ENCODE results near the gene PIGC. TPM values are rescaled to one million over a fixed set of nuclear protein-coding genes. Genes with fewer than 3 reads are reported as not detected.

PIGC gene
- total and polyA plus RNA-seq, 12 donors = 19.7 to 33.6 (median 25.2) TPM

DNA sequence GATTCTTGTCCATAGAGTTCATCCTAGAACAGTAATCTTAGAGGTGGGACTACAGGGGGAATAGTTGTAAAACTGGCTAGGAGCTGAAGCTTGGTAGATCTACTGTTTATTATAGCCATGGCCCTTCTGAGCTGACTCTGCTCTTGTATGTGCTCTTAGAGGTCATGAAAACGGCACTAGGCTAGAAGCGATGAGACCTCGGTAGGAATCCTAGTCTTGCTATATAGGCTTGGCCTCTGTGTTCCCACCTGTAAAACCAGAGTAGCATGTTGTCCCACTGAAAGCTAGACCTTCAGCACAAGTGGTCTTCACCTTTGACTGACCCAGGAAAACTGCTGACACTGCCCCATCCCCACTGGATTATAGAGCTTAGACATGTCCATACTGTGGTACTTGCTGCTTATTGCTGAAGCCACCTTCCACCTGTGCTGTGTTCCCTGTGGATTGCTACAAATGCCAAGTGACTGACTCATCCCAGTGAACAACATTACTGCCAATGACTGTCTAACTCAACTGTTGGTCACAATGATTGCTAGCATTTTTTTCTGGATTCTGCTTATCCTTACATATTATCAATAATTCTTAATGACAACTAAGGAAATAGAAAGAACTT is 23.0 kb upstream of the PIGC start:
- 91 to 100% (median 96%) methylated on average over 2 to 3 of the region's 3 CpGs for WGBS, 4 donors
- Histone ChIP-seq H3K4me1 (replicated peaks in 1 of 2) (no peaks in the 10 kb centered on the region), H3K9me3 (replicated peaks in 1 of 3) (no peaks in the 10 kb centered on the region), H3K36me3 (replicated peaks in 1 of 2) (no peaks in the 10 kb centered on the region), H3K27me3 (no peaks in the 10 kb centered on the region), H3K27ac (no peak overlapping the region), H3K4me3 (no peak overlapping the region)
- DNase-seq = no peak
- intact Hi-C loops (cut with DNase I) = no loop called here
- TF ChIP-seq POLR2A (IDR thresholded peaks at IDR 0.05) = no peak
- TF ChIP-seq, protein P1, sequence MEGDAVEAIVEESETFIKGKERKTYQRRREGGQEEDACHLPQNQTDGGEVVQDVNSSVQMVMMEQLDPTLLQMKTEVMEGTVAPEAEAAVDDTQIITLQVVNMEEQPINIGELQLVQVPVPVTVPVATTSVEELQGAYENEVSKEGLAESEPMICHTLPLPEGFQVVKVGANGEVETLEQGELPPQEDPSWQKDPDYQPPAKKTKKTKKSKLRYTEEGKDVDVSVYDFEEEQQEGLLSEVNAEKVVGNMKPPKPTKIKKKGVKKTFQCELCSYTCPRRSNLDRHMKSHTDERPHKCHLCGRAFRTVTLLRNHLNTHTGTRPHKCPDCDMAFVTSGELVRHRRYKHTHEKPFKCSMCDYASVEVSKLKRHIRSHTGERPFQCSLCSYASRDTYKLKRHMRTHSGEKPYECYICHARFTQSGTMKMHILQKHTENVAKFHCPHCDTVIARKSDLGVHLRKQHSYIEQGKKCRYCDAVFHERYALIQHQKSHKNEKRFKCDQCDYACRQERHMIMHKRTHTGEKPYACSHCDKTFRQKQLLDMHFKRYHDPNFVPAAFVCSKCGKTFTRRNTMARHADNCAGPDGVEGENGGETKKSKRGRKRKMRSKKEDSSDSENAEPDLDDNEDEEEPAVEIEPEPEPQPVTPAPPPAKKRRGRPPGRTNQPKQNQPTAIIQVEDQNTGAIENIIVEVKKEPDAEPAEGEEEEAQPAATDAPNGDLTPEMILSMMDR (IDR thresholded peaks at IDR 0.05) = no peak

DNA sequence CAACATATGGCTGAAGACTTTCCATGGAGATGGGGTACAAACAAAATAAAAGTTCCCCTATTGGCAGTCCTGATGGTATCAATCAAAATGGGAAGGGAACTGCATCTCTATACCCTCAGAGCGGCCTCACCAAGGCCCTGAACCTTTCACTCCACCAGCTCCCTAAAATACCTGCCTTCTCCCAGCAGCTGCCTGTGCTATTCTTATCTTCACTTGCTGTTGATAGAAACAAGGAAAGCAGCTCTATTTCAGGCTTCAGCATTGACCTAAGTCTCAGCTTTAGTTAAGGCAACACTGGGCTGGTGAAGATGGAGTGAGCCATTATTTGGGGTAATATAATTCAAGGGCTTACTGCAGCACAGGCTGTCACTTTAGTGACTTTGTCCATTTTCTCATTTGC is 21.7 kb upstream of the PIGC start:
- TF ChIP-seq, protein P1 (IDR thresholded peaks at IDR 0.05) = no peak
- TF ChIP-seq POLR2A (IDR thresholded peaks at IDR 0.05) = no peak
- Histone ChIP-seq H3K27me3 (no peaks in the 10 kb centered on the region), H3K9me3 (replicated peaks in 1 of 3) (no peaks in the 10 kb centered on the region), H3K27ac (no peak overlapping the region), H3K36me3 (replicated peaks in 1 of 2) (no peaks in the 10 kb centered on the region), H3K4me3 (no peak overlapping the region), H3K4me1 (replicated peaks in 1 of 2) (peaks cover 0 to 3% of the 10 kb centered on the region in 2 donors)
- WGBS, 4 donors = 93 to 100% (median 100%) methylated on average over 1 of the region's 1 CpG
- intact Hi-C loops (cut with DNase I) = no loop called here
- DNase-seq = no peak

DNA sequence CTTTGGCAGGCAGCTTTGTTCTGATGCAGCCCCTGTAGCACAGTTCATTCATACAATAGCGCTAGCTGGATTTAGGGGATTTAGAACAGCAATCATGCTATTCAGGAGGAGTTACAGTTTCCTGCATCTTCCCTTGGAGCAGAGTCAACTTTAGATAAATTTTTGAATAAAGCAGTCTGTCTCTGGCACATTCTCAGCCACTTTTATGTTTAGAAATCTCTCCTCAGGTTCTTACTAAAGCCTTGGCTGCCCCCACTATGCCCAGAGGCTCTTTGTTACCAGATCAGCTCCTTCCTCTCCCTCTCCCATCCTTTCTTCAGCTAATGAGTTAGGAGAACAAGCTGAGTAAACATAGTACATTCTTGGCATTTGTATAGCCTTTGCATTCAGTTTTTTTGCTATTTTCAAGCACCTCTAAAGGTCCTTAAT is 17.0 kb upstream of the PIGC start:
- DNase-seq = no peak
- H3K27me3 ChIP-seq = no peaks in the 10 kb centered on the region
- peaks cover 0 to 11% of the 10 kb centered on the region in 2 donors for H3K4me1 ChIP-seq (replicated peaks in 1 of 2)
- H3K4me3 ChIP-seq = no peak overlapping the region
- no peak for TF ChIP-seq POLR2A (IDR thresholded peaks at IDR 0.05)
- TF ChIP-seq, protein P1 (IDR thresholded peaks at IDR 0.05) = no peak
- H3K9me3 ChIP-seq (replicated peaks in 1 of 3) = no peaks in the 10 kb centered on the region
- WGBS, 4 donors = 72 to 79% (median 76%) methylated on average over 1 of the region's 1 CpG
- H3K36me3 ChIP-seq (replicated peaks in 1 of 2) = no peaks in the 10 kb centered on the region
- intact Hi-C loops (cut with DNase I) = no loop called here
- no peak overlapping the region for H3K27ac ChIP-seq

DNA sequence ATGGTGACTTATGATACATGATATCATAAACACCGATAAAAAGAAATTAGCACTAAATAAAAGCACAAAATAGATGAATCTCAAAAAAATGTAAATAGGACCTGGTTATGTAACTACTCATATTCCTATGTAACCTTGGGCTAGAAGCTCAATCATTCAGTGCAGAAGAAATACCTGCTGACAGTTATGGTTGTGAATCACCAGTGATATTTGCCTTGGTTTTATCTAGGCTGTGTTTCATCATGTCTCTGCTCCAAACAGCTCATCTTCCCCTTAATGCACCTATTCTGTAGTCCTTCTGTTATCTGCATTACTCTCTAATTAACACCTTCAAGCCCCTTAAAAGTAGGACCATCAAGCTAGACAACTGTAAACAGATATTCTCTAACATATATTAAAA is 16.3 kb upstream of the PIGC start:
- H3K36me3 ChIP-seq (replicated peaks in 1 of 2) = no peaks in the 10 kb centered on the region
- H3K27me3 ChIP-seq = no peaks in the 10 kb centered on the region
- no peak overlapping the region for H3K27ac ChIP-seq
- H3K4me1 ChIP-seq (replicated peaks in 1 of 2) = peaks cover 0 to 11% of the 10 kb centered on the region in 2 donors
- 64 to 82% (median 77%) methylated on average over 1 of the region's 1 CpG for WGBS, 4 donors
- H3K4me3 ChIP-seq = no peak overlapping the region
- no peaks in the 10 kb centered on the region for H3K9me3 ChIP-seq (replicated peaks in 1 of 3)
- no peak for DNase-seq
- intact Hi-C loops (cut with DNase I) = no loop called here
- no peak for TF ChIP-seq POLR2A (IDR thresholded peaks at IDR 0.05)
- TF ChIP-seq, protein P1 (IDR thresholded peaks at IDR 0.05) = no peak

Measured in adrenal gland (tissue), 12 donors.